GM23248 (cell line): ENCODE data around the gene FHL3.

Source experiments
- EZH2 ChIP-seq: fragments of 200-600 bp; sonication (generic); IDR thresholded peaks from 2 replicates; pipeline ENCODE4 v1.6.1; 2018; ENCODE audit warnings: antibody characterized with exemption, mild to moderate bottlenecking; ENCODE audit not compliant: insufficient read depth, poor library complexity, severe bottlenecking
- EZH2phosphoT487 ChIP-seq: fragments of 200-600 bp; sonication (generic); IDR thresholded peaks from 2 replicates; pipeline ENCODE4 v1.6.1; 2018; ENCODE audit warnings: antibody characterized with exemption, moderate library complexity, mild to moderate bottlenecking, low read depth; ENCODE audit not compliant: insufficient read depth

DNA sequence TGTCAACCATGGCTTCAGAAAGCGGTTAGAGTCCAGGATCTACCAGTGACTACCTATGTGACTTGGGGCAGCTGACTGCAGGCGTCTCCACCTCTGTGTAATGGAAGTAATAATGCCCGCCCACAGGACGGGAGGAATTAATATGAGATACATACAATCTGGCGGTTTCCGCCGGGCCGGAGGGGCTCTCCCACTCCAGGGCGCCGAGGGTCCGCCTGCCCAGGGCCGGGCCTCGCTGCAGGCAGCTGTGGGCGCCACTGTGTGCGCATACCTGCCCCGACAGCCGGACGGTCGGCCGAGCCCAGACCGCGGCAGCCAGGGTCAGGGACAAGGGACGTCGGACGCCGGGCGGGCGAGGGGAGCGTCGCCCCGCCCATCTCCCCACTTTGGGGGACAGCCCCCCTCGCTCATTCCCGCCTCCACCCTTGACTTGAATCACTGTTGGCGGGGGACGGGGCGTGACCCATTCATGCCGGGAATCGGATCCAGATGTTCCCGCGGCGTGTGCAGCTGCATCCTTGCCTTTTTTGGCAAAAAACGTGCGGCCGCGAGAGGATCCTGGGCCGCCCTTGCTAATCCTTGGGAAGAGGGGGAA, 9.5 kb downstream of the FHL3 start:
- TF ChIP-seq EZH2 (no peak), EZH2phosphoT487 (no peak)
